ENCODE measurements around the gene PNCK. TPM values are rescaled to one million over a fixed set of nuclear protein-coding genes. Genes with fewer than 3 reads are reported as not detected.
"Not testable (repeated sequence)": the region's sequence is repeated elsewhere in the genome, so short reads cannot be mapped to it uniquely, and the experiment has no call there.

Gene PNCK
- total RNA-seq, 2 donors from 2014 or later = not detected

GRCh38 chrX:153697924-153698865, 24.6 kb upstream of the PNCK start:
- intact Hi-C loops (cut with DNase I) = no loop called here
- TF ChIP-seq POLR2A (IDR thresholded peaks at IDR 0.05) = no peak
- no peak for TF ChIP-seq CTCF (IDR thresholded peaks at IDR 0.05)
- Histone ChIP-seq H3K27me3 (no peaks in the 10 kb centered on the region), H3K4me3 (no peak overlapping the region), H3K4me1 (peaks cover 6% of the 10 kb centered on the region), H3K27ac (no peak overlapping the region), H3K36me3 (replicated peaks in 1 of 2; ENCODE audit: insufficient read depth in 1 of 2, low read depth in 2 of 2) (no peaks in the 10 kb centered on the region), H3K9me3 (no peaks in the 10 kb centered on the region)
- no peak for DNase-seq
- ATAC-seq = no peak
- 95 to 96% methylated on average over 5 to 9 of the region's 16 CpGs for WGBS, 2 donors

GRCh38 chrX:153696986-153697722, 23.5 kb upstream of the PNCK start:
- H3K27me3 ChIP-seq; H3K27ac ChIP-seq; intact Hi-C loops (cut with DNase I); H3K4me1 ChIP-seq; DNase-seq; H3K9me3 ChIP-seq; H3K4me3 ChIP-seq; ATAC-seq; H3K36me3 ChIP-seq (replicated peaks in 1 of 2; ENCODE audit: insufficient read depth in 1 of 2, low read depth in 2 of 2): not testable (repeated sequence)
- 95 to 96% methylated on average over 10 to 14 of the region's 16 CpGs for WGBS, 2 donors

- 84 to 87% methylated on average over 8 of the region's 10 CpGs for WGBS, 2 donors
- not testable (repeated sequence) for H3K4me3 ChIP-seq
Observed at GRCh38 chrX:153696538-153696937, 22.9 kb upstream of the PNCK start.

GRCh38 chrX:153696100-153696499, 22.5 kb upstream of the PNCK start:
- no peaks in the 10 kb centered on the region for H3K9me3 ChIP-seq
- no peak for TF ChIP-seq POLR2A (IDR thresholded peaks at IDR 0.05)
- no peak for TF ChIP-seq CTCF (IDR thresholded peaks at IDR 0.05)
- DNase-seq (no peak), ATAC-seq (no peak)
- no peaks in the 10 kb centered on the region for H3K27me3 ChIP-seq
- no peaks in the 10 kb centered on the region for H3K36me3 ChIP-seq (replicated peaks in 1 of 2; ENCODE audit: insufficient read depth in 1 of 2, low read depth in 2 of 2)
- H3K4me1 ChIP-seq = no peaks in the 10 kb centered on the region
- 60 to 90% methylated on average over 1 to 14 of the region's 15 CpGs for WGBS, 2 donors
- intact Hi-C loops (cut with DNase I) = no loop called here
- no peak overlapping the region for H3K4me3 ChIP-seq
- H3K27ac ChIP-seq = no peak overlapping the region

More at GRCh38 chrX:153696538-153696937, 22.9 kb upstream of the PNCK start:
- intact Hi-C loops (cut with DNase I); H3K27ac ChIP-seq; H3K27me3 ChIP-seq; DNase-seq; ATAC-seq; H3K4me1 ChIP-seq; H3K36me3 ChIP-seq (replicated peaks in 1 of 2; ENCODE audit: insufficient read depth in 1 of 2, low read depth in 2 of 2); H3K9me3 ChIP-seq: not testable (repeated sequence)

GRCh38 chrX:153694687-153695270, 21.2 kb upstream of the PNCK start:
- TF ChIP-seq CTCF (IDR thresholded peaks at IDR 0.05) = no peak
- no peak for TF ChIP-seq POLR2A (IDR thresholded peaks at IDR 0.05)
- DNase-seq = no peak
- H3K9me3 ChIP-seq = no peaks in the 10 kb centered on the region
- intact Hi-C loops (cut with DNase I) = no loop called here
- no peak overlapping the region for H3K27ac ChIP-seq
- 90% methylated on average over 4 of the region's 23 CpGs; no CpG with 5 or more reads in 1 of the 2 donors for WGBS, 2 donors
- ATAC-seq = no peak
- H3K4me3 ChIP-seq = no peak overlapping the region
- H3K4me1 ChIP-seq = peaks cover 7% of the 10 kb centered on the region
- H3K27me3 ChIP-seq = no peaks in the 10 kb centered on the region
- no peaks in the 10 kb centered on the region for H3K36me3 ChIP-seq (replicated peaks in 1 of 2; ENCODE audit: insufficient read depth in 1 of 2, low read depth in 2 of 2)

GRCh38 chrX:153694256-153694655, 20.6 kb upstream of the PNCK start:
- ATAC-seq; H3K4me3 ChIP-seq; H3K27me3 ChIP-seq; intact Hi-C loops (cut with DNase I); H3K4me1 ChIP-seq; H3K9me3 ChIP-seq; H3K27ac ChIP-seq; H3K36me3 ChIP-seq (replicated peaks in 1 of 2; ENCODE audit: insufficient read depth in 1 of 2, low read depth in 2 of 2); DNase-seq: not testable (repeated sequence)
- 89% methylated on average over 9 of the region's 16 CpGs; no CpG with 5 or more reads in 1 of the 2 donors for WGBS, 2 donors

Measured in body of pancreas (tissue), 4 donors.